ENCODE measurements around the gene PRMT2. TPM values are rescaled to one million over a fixed set of nuclear protein-coding genes. Genes with fewer than 3 reads are reported as not detected.

PRMT2 gene
- total RNA-seq: 86.0 TPM

DNA sequence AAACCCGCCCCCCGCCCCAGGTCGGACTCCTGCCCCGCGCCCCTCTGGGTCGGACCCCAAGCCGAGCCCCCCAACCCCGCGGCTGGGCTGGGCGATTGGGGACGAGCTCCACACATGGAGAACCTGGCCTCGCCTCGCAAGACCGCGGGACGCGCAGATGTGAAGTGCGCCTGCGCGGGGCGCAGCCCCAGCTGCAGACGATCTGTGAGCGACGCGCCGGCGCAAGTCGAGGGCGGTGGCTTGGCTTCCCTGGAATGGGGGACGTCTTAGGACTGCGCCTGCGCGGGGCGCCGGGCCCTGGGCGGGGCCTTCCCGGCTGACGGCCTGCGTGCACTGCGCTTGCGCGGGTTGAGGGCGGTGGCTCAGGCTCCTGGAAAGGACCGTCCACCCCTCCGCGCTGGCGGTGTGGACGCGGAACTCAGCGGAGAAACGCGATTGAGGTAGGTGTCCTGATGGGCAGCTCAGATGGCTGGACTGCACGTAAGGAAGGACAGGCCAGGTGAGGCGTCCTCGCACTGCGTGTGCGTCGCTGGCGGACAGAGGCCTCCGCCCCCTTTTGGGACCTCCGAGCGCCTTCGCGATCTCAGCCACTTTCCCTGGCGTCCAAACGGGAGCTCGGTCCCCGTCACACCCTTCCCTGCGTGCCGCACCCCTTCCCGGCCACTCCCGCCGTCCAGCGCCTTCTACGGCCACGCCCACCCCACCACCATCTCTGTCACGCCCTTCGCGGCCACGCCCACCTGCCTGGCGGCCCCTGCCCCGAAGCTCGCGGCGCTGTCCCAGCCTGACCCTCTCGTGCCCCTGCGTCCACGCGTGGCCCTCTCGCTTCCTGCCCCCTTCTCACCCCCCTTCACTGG, at the start of gene PRMT2:
Gene PRMT2, plus strand, starts transcription at position 351 of the 857 bp plus-strand sequence. CDS start 1,278 bp downstream, outside the sequence.

DNA sequence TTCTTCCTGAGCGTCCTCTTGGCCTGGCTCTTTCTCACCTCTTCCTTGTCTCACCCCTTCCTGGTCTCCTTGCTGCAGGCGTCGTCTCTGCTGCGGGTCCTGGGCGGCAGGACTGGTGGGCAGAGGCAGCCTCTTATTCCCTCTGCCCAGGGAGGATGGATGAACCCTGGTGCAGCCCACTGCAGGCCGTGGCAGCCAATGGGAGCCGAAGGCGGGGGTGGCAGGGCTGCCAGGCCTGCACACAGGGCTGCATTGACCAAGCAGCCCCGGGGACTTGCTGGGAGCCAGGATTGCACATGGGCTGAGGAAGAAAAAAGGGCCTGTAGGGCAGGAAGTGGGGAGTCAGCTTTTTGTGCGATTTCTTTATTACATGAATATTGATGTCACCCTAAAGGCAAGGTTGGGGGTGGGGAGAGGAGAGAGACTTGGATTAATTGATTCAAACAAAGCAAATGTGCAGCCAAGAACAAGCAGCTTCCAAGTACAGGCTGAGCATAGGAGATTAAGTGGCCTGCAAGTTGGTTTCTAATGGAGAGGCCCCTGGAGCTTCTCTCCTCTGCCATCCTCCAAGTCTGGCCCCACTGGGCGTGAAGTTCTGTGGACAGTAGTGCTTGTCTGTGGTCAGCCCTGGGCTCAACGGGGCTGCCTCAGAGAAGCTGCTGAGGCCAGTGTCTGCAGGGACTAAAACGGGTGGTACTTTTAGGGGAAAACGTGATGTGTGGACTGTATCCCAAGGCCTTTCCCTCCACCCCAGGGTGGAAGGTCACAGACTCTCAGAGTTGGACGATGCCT, 30.3 kb upstream of the PRMT2 start, which contains the start of gene S100B:
Gene S100B, minus strand, starts transcription at position 108 of the 792 bp plus-strand sequence. CDS start 2,667 bp downstream, outside the sequence.

Other genes starting within 250 kb of the PRMT2 start
- gene DIP2A, start 176.8 kb upstream of the PRMT2 start, total RNA-seq: 51.3 TPM
- 4.2 TPM for gene S100B, start 30.6 kb upstream of the PRMT2 start, total RNA-seq